GM21381 (cell line): ENCODE results near the gene ANKRD22.
"Not testable (repeated sequence)": the region's sequence is repeated elsewhere in the genome, so short reads cannot be mapped to it uniquely, and the experiment has no call there.

ENCODE experiments used
- ATAC-seq: cut with Tn5 transposase; IDR thresholded peaks from one replicate; pipeline ENCODE4 v1.9.1; 2021; ENCODE audit warnings: mild to moderate bottlenecking, moderate library complexity; ENCODE audit not compliant: unreplicated experiment

The ANKRD22 gene

GRCh38 chr10:88838766-88839350 lies 12.8 kb downstream of the ANKRD22 start:
- ATAC-seq = no peak

DNA sequence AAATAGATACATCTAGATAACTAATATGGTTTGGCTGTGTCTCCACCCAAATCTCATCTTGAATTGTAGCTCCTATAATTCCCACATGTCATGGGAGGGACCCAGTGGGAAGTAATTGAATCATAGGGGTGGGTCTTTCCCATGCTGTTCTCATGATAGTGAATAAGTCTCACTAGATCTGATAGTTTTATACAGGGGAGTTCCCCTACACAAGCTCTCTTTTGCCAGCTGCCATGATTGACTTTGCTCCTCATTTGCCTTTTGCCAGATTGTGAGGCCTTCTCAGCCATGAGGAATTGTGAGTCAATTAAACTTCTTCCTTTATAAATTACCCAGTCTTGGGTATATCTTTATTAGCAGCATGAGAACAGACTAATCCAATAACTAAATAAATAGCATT lies 14.0 kb downstream of the ANKRD22 start:
- ATAC-seq = not testable (repeated sequence)

DNA sequence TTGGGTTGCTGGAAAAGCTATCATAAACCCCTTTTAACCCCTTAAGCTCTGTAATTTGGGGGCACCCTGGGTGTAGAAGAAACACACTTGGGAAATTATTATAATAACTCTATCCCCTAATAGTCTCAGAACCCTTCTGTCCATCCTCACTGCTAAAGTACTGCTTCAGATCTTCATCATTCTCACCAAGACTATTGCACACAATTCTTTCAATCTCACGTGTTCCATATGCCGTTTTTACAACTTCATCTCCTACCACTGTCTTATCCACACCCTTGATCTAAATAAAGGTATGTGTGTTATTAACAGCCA lies 15.8 kb downstream of the ANKRD22 start:
- no peak for ATAC-seq

DNA sequence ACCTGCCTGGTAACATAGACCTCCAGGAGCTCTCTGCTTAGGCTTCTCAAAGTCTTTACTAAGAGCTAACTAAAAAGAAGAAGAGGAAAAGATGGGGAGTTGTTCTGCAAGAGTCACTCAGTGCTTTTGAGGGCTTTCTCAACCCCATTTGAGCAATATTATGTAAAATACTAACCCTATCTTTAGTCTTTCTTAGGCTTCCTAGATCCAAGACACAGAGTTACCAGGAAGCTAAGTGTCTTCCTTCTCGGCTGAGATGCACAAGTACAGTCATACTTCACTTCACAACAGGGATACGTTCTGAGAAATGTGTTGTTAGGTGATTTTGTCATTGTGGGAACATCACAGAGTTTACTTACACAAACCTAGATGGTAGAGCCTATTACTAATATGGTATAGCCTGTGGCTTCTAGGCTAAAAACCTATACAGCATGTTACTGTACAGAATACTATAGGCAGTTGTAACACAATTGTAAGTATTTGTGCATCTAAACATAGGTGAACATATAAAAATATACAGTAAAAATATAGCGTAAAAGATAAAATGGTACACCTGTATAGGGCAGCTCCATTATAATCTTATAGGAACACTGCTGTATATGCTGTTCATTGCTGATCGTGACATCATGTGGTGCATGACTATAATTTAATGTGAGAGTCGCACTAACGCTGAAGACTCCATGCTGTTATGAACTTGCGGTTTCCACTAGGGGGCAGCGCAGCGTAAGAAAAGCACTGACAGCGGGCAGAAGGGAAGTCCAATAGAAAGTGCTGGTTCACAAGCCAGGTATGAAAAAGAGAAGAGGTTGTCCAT lies 16.3 kb downstream of the ANKRD22 start:
- ATAC-seq = peak; percentile 85

- ATAC-seq = no peak
Observed at GRCh38 chr10:88833723-88834122, 17.9 kb downstream of the ANKRD22 start.

DNA sequence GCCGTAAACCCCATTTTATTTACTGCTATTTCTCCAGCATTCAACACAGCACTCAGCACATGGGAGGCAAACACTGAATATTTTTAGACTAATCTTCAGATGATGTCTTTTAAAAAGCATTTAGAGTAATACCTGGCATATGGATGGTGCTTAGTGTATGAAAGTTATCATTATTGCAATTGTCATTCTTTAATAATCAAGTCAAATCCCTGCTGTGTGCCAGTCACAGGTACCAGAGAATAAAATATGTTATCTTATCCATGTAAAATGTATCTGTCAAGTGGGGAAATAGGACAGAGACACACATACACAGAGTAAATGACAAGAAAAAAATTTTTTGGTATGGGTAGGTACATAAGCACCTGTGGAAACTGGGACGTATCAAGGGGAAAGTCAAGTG lies 18.5 kb downstream of the ANKRD22 start:
- ATAC-seq = no peak

GRCh38 chr10:88832376-88832775 lies 19.3 kb downstream of the ANKRD22 start:
- no peak for ATAC-seq

GRCh38 chr10:88831709-88832108 lies 19.9 kb downstream of the ANKRD22 start:
- ATAC-seq = no peak

DNA sequence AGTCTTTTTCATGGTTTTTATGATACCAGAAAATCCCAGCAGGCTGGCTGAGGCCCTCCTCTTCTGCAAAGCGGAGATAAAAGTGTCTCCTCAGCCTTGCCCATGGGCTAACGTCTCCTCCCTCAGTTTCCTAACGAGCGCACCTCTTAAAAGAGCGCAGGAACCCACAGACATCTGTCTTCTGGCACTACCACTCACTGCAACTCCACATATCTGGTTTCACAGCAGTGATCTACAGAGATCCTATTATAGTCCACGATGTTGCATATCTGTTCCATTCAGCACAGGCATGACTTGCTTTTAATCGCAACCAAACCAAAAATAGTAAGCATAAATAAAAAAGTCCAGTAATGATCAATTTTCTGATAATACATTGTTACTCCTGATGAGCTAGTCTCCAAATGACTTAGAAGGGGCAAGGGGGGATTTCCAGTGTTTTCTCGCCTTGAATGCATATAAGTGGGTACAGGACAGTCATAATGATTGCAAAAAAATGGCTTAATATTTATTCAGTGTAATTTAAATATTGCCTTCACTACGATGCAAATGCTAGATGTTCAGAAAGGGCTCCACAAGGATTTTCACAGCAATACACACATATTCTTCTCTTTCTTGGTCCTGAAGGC lies 20.9 kb downstream of the ANKRD22 start:
- no peak for ATAC-seq

DNA sequence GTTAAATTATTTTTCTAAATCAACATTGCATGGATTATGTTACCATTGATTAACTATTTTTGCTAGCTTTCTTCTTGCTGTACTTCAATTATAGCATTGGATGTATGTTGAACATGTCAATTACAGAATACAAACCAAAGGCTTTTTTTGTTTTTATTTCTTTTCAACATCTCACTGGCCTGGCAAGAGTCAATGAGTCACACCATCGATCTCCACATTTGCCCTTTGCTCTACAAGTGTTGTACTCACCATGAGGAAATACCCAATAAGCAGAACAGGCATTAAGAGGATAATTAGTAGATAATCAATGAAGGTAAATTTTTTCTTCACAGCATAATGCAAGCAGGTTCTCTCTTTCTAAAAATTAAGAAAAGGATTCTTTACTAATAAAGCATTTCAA lies 23.3 kb downstream of the ANKRD22 start:
- no peak for ATAC-seq

DNA sequence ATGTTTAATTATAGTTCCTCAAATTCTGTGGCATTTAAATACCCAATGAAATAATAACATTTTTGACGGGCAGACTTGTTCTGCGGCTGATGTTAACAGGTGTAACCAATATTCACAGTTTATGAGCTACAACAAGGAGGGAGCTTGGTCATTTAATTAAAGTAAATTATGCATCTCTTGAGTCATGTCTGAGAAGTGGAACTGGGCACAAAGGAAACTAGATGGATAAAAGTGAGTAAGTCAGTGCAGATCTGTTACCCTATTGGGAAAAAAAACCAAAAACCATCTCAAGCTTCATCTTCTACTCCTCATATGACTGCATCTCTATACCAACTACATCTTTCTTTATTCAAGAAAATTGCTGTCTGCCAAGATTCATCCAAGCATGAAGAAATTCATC lies 24.0 kb downstream of the ANKRD22 start:
- ATAC-seq = no peak

- no peak for ATAC-seq
Observed at GRCh38 chr10:88826388-88826787, 25.3 kb downstream of the ANKRD22 start.

- ATAC-seq = no peak
Observed at GRCh38 chr10:88820748-88821401, 30.8 kb downstream of the ANKRD22 start.

DNA sequence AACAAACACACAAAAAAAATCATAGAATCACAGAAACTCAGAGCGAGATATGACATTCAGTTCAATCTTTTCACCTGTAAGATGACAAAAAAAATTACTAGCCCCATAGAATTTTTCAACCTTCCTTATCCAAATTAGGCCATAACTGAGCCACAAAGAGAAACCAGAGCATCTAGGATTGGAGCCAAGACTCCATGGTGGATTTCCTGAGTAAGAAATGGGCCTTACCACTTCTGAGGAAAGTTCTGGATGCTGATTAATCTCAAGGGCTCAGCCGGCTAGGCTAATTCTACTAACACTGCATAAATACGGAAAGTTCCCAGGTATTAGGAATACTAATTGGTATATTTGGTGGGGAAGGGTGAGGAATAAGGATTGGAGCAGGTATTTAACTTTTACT lies 32.4 kb downstream of the ANKRD22 start:
- no peak for ATAC-seq

- ATAC-seq = no peak
Observed at GRCh38 chr10:88813200-88813599, 38.4 kb downstream of the ANKRD22 start.

DNA sequence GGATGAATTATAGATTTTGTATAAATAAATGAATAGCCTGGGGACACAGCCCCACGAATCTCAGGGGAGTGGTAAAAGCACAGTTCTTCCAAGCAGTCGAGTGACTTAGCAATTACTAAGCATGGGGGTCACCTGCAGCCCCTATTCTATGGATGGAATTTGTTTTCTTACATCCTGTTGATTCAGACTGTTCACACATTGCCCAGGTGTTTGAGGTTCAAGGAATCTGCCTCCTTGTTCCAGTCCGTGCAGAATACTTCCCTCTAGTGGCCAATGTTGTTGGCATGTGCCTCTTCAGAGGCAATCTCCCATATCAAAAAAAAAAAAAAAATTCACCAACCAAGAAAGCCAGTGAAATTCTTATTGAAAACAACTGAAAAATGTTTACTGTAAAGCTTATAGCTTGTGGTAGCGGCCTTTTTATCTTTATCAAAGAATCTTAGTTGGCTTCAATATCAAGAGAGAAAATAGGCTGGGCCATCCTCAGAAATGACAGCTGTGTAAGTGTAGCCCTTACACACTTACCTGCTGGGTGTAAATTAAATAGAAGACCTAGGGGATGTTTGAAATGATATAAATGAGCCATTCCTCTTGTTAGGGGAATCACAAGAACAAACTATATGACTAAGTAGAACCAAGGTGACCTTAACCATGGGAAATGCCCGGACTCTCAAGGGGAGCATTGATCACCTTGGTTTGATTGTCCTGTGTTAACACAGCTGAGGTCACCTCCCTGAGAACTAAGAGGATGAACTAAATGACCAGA lies 41.3 kb downstream of the ANKRD22 start:
- no peak for ATAC-seq

GRCh38 chr10:88809621-88810020 lies 42.0 kb downstream of the ANKRD22 start:
- ATAC-seq = no peak

GRCh38 chr10:88805924-88806323 lies 45.7 kb downstream of the ANKRD22 start:
- no peak for ATAC-seq

DNA sequence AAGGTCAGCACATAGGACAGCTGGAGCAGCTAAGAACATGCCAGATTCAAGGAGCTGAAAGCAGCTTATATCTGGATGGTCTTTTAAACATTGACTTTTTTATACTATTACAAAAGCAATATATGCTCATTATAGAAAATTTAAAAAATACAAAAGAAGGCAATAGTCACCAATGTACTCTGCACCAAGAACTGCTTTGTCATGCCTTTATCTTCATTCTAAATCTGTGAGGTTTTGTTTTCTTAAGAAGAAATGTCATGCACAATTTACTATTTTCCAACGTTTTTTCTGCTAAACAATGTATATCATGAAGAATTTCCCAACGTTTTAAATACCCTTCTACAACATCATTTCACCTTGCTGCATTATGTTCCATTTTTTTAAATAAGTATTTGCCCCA lies 46.3 kb downstream of the ANKRD22 start:
- no peak for ATAC-seq

DNA sequence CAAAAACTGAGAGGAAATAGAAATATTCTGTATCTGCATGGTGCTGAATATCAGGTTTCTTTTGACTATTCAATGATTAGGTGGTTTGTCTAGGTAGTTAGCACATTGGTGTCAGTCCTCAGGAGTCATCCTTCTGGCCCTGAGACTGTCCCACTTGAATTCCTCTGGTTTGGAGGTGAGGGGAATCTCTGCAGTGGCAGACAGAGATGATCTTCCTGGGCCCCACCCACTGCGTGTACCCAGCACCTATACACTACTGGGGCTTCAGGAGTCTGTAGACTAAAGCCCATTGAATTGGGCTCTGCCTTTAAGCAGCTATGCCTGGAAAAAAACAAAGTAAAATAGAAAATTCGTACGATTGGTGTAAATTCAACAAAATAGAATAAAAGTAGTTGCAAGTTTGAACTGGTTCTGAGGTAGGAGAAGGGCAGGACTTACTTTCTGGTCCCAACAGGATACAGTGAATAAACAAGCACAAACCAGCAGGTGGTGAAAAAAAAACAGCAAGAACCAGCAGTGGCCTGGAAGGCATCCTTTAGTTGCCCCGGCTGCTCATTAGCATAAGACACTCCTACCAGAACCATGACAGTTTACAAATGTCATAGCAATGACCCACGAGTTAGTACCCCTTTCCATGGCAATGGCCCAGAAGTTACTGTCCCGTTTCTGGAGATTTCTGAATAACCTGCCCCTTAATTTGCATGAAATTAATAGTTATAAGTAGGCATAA lies 47.4 kb downstream of the ANKRD22 start:
- no peak for ATAC-seq
